HG02588 (cell line): ENCODE measurements around the gene CTPS2.
"Not testable (repeated sequence)": the region's sequence is repeated elsewhere in the genome, so short reads cannot be mapped to it uniquely, and the experiment has no call there.

Experiments
- ATAC-seq: cut with Tn5 transposase; IDR thresholded peaks from one replicate; pipeline ENCODE4 v1.9.1; 2021; ENCODE audit warnings: mild to moderate bottlenecking, moderate library complexity; ENCODE audit not compliant: unreplicated experiment

The CTPS2 gene

GRCh38 chrX:16715638-16716037, 3.2 kb upstream of the CTPS2 start:
- ATAC-seq: not testable (repeated sequence)

GRCh38 chrX:16714504-16714903, 2.0 kb upstream of the CTPS2 start:
- ATAC-seq: no peak

- ATAC-seq: peak; percentile 39
These were observed 449 bp downstream of the CTPS2 start for GRCh38 chrX:16711893-16712547.

DNA sequence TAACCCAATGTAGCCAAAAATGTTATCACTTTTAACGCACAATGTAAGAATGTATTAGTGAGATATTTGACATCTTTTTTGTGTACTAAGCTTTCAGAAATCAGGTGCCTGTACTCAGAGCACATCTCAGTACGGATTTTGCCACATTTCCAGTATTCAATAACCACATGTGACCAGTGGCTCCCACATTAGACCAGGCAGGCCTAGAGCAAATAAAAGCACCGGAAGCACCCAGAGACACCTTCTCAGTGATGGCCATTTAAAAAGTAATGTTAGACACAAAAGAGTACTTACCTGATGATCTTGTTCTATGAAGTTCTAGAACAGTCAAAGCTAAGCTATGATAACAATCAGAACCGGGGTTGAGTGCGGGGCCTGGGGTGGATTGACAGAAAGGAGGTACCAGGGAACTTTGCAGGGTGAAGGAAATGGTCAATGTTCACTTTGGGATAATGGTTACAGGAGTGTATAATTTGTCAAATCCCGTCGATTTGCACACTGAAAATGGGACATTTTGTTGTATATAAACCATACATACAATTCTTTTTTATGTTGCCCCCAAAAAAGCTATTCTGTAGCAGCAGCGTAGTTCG, 1.2 kb downstream of the CTPS2 start:
- ATAC-seq: no peak

GRCh38 chrX:16708016-16708415, 4.5 kb downstream of the CTPS2 start:
- no peak for ATAC-seq

GRCh38 chrX:16705370-16705769, 7.1 kb downstream of the CTPS2 start:
- no peak for ATAC-seq

DNA sequence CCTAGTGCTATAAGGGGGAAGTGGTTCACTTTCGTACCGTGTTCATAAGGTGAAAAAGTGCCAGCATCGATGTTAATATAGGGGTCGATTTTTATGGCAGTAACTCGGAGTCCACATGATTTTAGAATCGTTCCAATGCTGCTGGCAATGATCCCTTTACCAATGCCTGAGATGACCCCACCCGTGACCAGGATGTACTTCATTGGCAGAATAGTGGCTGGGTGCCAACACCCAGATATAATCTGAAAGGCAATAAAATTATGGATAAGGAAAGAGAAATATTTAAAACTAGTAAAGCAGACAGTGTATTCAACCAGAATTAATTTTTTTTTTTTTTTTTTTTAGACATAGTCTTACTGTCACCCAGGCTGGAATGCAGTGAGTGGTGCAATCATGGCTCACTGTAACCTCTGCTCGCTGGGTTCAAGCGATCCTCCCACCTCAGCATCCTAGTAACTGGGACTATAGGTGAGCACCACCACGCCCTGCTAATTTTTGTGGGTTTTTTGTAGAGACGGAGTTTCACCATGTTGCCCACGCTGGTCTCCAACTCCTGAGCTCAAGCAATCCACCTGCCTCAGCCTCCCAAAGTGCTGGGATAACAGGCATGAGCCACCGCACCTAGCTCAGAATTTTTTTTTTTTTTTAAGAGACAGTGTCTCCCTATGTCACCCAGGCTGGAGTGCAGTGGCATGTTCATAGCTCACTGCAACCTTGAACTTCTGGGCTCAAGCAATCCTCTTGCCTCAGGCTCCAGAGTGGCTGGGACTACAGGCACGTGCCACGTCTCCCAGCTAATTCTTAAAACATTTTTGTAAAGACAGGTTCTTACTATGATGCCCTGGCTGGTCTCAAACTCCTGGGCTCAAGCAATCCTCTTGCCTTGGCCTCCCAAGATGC, 9.5 kb downstream of the CTPS2 start:
- no peak for ATAC-seq

DNA sequence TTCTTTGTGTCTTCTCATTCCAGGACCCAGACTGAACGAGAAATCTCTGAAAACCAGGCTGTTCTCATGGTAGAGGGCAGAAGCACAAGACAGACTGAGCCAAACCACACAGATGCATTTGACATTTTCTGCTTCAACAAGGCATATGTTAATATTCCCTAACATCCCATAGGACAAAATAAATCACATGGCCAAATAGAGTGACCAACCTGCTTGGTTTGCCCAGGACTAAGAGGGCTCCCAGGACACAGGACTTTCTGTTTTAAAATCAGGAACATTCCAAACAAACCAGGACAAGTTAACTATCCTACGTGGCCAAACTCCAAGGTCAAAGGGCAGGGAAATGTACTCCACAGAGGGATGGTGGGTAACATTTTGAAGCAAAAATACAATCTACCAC, 11.7 kb downstream of the CTPS2 start:
- no peak for ATAC-seq

- ATAC-seq: no peak
These were observed 13.1 kb downstream of the CTPS2 start for GRCh38 chrX:16699389-16699788.

GRCh38 chrX:16696956-16697355, 15.5 kb downstream of the CTPS2 start:
- no peak for ATAC-seq

DNA sequence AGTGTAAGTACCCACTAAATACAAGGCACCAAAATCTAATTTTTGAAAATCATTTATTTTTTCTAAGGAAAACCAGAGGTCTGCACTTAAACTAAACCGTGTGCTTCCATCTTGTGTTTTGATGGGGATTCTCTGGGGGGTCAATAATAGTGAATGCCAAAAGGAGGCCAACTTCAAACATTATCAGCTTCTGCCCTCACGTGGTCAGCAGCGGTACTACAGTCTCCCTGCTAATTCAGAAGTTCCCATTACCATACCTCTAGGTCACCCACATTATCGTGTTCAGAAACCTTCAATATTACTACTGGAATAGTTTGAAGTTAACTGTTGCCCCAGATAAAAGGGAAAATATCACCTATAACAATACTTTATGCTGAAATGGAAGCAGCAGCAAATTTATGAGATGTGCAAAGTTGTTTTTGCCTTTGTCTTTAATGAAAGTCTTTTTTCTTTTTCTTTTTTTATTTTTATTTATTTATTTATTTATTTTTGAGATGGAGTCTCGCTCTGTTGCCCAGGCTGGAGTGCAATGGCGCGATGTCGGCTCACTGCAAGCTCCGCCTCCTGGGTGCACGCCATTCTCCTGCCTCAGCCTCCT, 17.3 kb downstream of the CTPS2 start:
- ATAC-seq: no peak

DNA sequence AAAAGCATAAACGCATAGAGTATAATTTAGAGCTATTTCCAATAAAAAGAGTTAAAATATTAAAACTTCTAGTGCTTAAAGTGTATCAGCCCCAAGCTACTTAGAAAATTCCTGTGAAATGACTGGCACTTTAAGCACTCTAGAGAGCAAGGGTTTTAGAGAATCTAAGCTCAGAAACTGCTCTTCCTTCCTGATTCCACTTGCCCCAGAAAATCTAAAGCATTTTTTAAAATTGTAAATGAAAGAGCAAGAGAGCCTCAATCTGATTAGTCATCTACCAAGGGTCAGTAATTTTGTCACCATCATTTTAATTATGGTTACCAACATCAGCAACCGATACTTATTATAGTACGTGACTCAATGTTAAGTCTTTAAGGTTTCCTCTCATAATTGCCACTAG, 25.0 kb downstream of the CTPS2 start:
- ATAC-seq: no peak

DNA sequence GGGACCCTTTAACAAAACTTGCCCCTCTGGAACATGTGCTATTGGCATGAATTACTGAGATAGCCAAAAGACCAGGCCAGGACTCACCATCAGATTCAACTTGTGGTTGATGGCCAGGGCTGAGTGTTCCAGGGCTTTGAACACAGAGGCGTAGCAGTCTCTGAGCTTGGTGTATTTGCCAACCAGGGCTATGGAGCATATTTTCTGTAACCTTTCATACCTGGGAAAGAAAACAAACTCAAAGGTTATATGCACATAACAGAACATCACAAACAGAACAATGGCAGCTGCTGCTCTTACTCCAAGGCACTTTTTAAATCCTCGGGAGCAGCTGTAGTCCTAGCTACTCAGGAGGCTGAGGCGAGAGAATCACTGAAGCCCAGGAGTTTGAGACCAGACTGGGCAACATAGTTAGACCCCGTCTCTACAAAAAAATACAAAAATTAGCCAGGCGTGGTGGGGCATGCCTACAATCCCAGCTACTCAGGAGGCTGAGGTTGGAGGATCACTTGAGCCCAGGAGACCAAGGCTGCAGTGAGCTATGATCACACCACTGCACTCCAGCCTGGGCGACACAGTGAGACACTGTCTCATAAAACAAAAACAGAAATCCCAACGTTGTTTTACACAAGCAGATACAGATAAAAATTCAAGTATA, 29.3 kb downstream of the CTPS2 start:
- ATAC-seq: no peak

DNA sequence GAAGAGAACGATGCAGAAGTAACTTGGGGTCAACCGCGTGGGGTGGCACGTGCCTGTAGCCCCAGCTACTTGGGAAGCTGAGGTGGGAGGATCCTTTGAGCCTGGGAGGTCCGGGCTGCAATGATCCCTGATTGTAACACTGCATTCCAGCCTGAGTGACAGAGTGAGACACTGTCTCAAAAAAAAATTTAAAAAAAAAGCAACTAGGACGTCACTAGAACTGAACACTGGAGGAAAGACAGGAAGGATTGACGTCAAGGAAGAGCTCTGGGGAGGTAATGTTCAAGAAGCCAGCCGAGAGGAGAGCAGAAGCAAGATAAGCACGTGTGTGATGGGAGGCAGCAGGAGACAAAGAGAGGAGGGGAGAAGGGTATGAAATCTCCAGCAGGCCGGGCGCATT, 33.8 kb downstream of the CTPS2 start:
- ATAC-seq: no peak

DNA sequence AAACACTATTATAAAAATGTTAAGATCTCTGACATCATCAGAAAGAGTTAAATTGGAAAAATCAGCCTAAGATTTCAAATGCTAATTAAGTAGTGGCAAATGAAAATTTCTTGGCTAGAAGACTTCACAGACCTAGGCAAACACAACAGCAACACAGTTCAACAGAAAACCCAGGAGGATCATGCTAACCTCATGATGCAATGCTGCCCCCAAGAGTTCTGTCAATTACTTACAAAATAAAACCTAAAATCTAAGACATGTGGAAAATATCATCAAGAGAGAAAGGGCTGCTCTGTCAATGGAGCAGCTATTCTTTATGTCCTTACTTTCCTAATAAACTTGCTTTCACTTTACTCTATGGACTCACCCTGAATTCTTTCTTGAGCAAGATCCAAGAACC, 41.5 kb downstream of the CTPS2 start:
- ATAC-seq: no peak

GRCh38 chrX:16666541-16666940, 45.9 kb downstream of the CTPS2 start:
- no peak for ATAC-seq

- ATAC-seq: no peak
These were observed 47.4 kb downstream of the CTPS2 start for GRCh38 chrX:16665089-16665488.

DNA sequence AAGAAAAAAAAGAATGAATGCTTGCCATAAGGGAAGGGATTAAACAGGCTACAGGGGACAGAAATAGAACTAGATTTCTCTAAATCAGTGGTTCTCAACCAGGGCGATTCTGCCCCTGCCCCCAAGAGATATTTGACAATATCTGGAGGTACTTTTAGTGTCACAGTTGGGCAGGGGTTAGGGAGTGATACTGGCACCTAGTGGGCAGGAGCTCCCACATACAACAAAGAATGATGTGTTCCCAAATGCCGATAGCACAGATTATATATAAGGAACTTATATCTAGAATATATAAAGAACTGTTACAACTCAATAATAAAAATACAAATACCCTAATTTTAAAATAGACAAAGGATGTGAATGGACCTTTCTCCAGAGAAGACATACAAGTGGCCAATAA, 47.8 kb downstream of the CTPS2 start:
- ATAC-seq: no peak

DNA sequence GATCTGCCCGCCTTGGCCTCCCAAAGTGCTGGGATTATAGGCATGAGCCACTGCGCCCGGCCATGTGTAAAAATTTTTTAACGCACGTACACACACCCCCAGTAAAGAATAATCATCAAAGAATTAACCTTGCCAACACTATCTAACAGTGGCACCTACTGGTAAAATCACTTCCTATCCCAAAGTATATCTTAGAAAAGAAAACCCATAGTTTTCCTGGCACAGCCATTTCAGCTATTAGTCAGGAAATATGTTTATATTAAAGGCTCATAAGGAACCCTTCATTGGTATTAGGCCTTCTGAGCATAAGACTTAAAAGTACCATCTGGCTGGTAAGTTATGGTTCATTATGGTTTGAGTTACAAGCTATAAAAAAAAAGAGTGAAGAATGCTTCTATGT, 48.4 kb downstream of the CTPS2 start:
- no peak for ATAC-seq

- ATAC-seq: no peak
These were observed 50.1 kb downstream of the CTPS2 start for GRCh38 chrX:16662402-16662801.

GRCh38 chrX:16661495-16661894, 51.0 kb downstream of the CTPS2 start:
- no peak for ATAC-seq
